PC-3 (cell line): ENCODE measurements around the gene PGAM2.

Experiments used
- CTCF ChIP-seq: fragments of 300-600 bp; sonication (generic); conservative IDR thresholded peaks from 2 replicates; pipeline ENCODE4 v1.5.1; 2017; ENCODE audit warnings: antibody characterized with exemption, low read depth, mild to moderate bottlenecking, low read length
- EZH2 ChIP-seq: fragments of 300-600 bp; sonication (generic); IDR thresholded peaks from one replicate; pipeline ENCODE4 v1.6.1; 2017; ENCODE audit warnings: antibody characterized with exemption, mild to moderate bottlenecking, low read length; ENCODE audit not compliant: unreplicated experiment

DNA sequence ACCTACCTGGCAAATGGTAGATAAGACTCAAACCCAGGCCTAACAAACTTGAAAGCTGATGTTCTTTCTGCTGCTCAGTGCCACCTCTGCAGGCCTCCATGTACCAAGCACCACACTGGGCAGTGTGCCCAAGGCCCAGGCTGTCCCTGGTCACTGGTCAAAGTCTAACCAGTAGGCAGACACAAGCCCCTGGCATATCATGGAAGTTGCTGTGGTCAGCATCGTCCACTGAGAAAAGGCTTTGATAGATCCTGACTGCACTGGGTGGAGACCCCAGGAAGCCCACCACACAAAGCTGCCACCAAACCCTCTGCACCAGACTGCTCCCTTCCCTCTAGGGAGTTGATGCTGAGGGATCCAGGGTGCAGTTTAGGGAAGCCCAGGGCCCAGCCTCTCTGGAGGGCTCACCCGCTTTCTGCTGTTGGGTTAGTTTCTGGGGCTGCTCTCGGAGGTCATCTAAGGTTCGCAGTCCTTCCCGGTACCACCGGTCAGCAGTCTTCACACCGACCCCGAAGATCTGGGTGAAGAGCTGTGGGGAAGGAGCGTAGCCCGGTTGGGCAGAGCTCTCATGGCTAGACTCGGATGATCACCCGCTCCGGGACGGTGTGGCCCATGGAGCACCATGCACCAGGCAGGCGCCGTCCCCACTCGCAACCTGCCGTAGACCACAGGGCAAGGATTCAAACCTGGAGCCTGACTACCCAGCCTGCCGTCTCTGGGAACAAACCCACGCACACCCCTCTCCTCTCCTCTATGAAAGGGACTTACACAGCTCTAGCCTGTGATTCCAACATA, 10.9 kb upstream of the PGAM2 start:
- TF ChIP-seq CTCF (no peak), EZH2 (no peak)
